Lower lobe of right lung (tissue), 2 donors: Measurements from ENCODE around the gene BCKDHB. TPM values are rescaled to one million over a fixed set of nuclear protein-coding genes. Genes with fewer than 3 reads are reported as not detected.

ENCODE experiments used
- ATAC-seq, 2 donors: fragments of 200-7000 bp; cut with Tn5 transposase; one replicate each; pipeline ENCODE4 v1.9.1; 2020 to 2022; ENCODE audit warnings: mild to moderate bottlenecking in 2 of 2, moderate library complexity in 2 of 2
- DNase-seq: peaks from one replicate; pipeline ENCODE4 v3.0.0-alpha.2; 2020
- H3K27ac ChIP-seq: fragments of 200-600 bp; one replicate; pipeline ENCODE4 v1.8.0; 2022
- H3K27me3 ChIP-seq: fragments of 200-600 bp; one replicate; pipeline ENCODE4 v1.8.0; 2022; ENCODE audit warnings: low read depth
- H3K36me3 ChIP-seq: fragments of 200-600 bp; one replicate; pipeline ENCODE4 v1.8.0; 2022; ENCODE audit warnings: mild to moderate bottlenecking
- H3K4me1 ChIP-seq: fragments of 200-600 bp; one replicate; pipeline ENCODE4 v1.8.0; 2022
- H3K4me3 ChIP-seq: fragments of 200-600 bp; one replicate; pipeline ENCODE4 v1.8.0; 2022; ENCODE audit warnings: mild to moderate bottlenecking
- H3K9me3 ChIP-seq: fragments of 200-600 bp; one replicate; pipeline ENCODE4 v1.8.0; 2022
- CTCF ChIP-seq: fragments of 200-600 bp; IDR thresholded peaks from one replicate; pipeline ENCODE4 v1.8.0; 2022; ENCODE audit warnings: antibody characterized with exemption, mild to moderate bottlenecking
- intact Hi-C: fragments of 100-400 bp; cut with DNase I; formaldehyde crosslinking; loops from one replicate; pipeline ENCODE4 v1.11.0; 2022
- total RNA-seq: library from RNA; stranded (reverse); fragmentation: NEBNext Ultra II Directional; extraction: Animal tissue kit (Norgen Biotek cat#: 25700); gene quantifications from one replicate; pipeline ENCODE4 v1.2.1, GENCODE V29; 2021
- donor health status: DM: no; HTN: yes; CAD: no; lungs with severe emphysema.

BCKDHB gene
- total RNA-seq, 1 donor from 2014 or later, result 13.8 TPM

GRCh38 chr6:80165143-80165542 lies 58.7 kb downstream of the BCKDHB start:
- Histone ChIP-seq H3K27ac (no peak overlapping the region), H3K9me3 (no peaks in the 10 kb centered on the region), H3K36me3 (no peaks in the 10 kb centered on the region), H3K27me3 (no peaks in the 10 kb centered on the region), H3K4me1 (no peaks in the 10 kb centered on the region), H3K4me3 (no peak overlapping the region)
- ATAC-seq (no peak), DNase-seq (no peak)
- intact Hi-C loops, result no loop called here
- no peak for TF ChIP-seq CTCF

- no peak for ATAC-seq
- Histone ChIP-seq H3K4me1 (no peaks in the 10 kb centered on the region), H3K4me3 (no peak overlapping the region), H3K27ac (no peak overlapping the region), H3K9me3 (no peaks in the 10 kb centered on the region), H3K36me3 (no peaks in the 10 kb centered on the region), H3K27me3 (no peaks in the 10 kb centered on the region)
- intact Hi-C loops, result no loop called here
- TF ChIP-seq CTCF, result no peak
- no peak for DNase-seq
Observed at GRCh38 chr6:80165819-80166218, 59.3 kb downstream of the BCKDHB start.

- H3K27me3 ChIP-seq, result no peaks in the 10 kb centered on the region
- no peaks in the 10 kb centered on the region for H3K36me3 ChIP-seq
- H3K4me1 ChIP-seq, result no peaks in the 10 kb centered on the region
- no peak for ATAC-seq
- no peak for TF ChIP-seq CTCF
- intact Hi-C loops, result no loop called here
- no peak for DNase-seq
- no peak overlapping the region for H3K27ac ChIP-seq
- no peaks in the 10 kb centered on the region for H3K9me3 ChIP-seq
- no peak overlapping the region for H3K4me3 ChIP-seq
Observed at GRCh38 chr6:80170433-80170832, 64.0 kb downstream of the BCKDHB start.

GRCh38 chr6:80173411-80173810 lies 66.9 kb downstream of the BCKDHB start:
- DNase-seq (no peak), ATAC-seq (no peak)
- TF ChIP-seq CTCF, result no peak
- no peaks in the 10 kb centered on the region for H3K4me1 ChIP-seq
- no peak overlapping the region for H3K4me3 ChIP-seq
- H3K27me3 ChIP-seq, result no peaks in the 10 kb centered on the region
- H3K27ac ChIP-seq, result no peak overlapping the region
- no peaks in the 10 kb centered on the region for H3K9me3 ChIP-seq
- intact Hi-C loops, result no loop called here
- no peaks in the 10 kb centered on the region for H3K36me3 ChIP-seq

- DNase-seq, result no peak
- no peaks in the 10 kb centered on the region for H3K9me3 ChIP-seq
- intact Hi-C loops, result no loop called here
- no peak overlapping the region for H3K27ac ChIP-seq
- H3K4me3 ChIP-seq, result no peak overlapping the region
- no peak for ATAC-seq
- TF ChIP-seq CTCF, result no peak
- no peaks in the 10 kb centered on the region for H3K36me3 ChIP-seq
- H3K27me3 ChIP-seq, result no peaks in the 10 kb centered on the region
- H3K4me1 ChIP-seq, result no peaks in the 10 kb centered on the region
Observed at GRCh38 chr6:80174900-80175572, 68.6 kb downstream of the BCKDHB start.
